NCI-H82 treated with DMSO at 0.1 percent for 48 hours (cell line): ENCODE measurements around the gene CBR1.
"Not testable (repeated sequence)": the region's sequence is repeated elsewhere in the genome, so short reads cannot be mapped to it uniquely, and the experiment has no call there.

Experiments
- DNase-seq: peaks from one replicate; lab custom pipeline; 2025; ENCODE audit not compliant: unreplicated experiment; lab: John Stamatoyannopoulos, UW

Gene CBR1

GRCh38 chr21:36048357-36048756 is 21.5 kb upstream of the CBR1 start:
- DNase-seq = no peak

GRCh38 chr21:36052860-36053714 is 16.7 kb upstream of the CBR1 start:
- no peak for DNase-seq

GRCh38 chr21:36053715-36054062 is 16.1 kb upstream of the CBR1 start:
- DNase-seq = no peak

- DNase-seq = no peak
Observed at GRCh38 chr21:36055551-36055950, 14.3 kb upstream of the CBR1 start.

GRCh38 chr21:36059823-36060158 is 10.0 kb upstream of the CBR1 start:
- DNase-seq = no peak

- DNase-seq = peak; percentile 71
Observed at GRCh38 chr21:36060159-36060921, 9.5 kb upstream of the CBR1 start, which contains the start of gene SETD4. Gene SETD4, minus strand, starts transcription at chr21:36060526. Its CDS starts 1,638 bp downstream, at chr21:36058888.

- DNase-seq = no peak
Observed at GRCh38 chr21:36061445-36061844, 8.4 kb upstream of the CBR1 start.

- DNase-seq = no peak
Observed at GRCh38 chr21:36063375-36064084, 6.3 kb upstream of the CBR1 start.

- DNase-seq = no peak
Observed at GRCh38 chr21:36064085-36064460, 5.8 kb upstream of the CBR1 start.

- no peak for DNase-seq
Observed at GRCh38 chr21:36065497-36066036, 4.3 kb upstream of the CBR1 start.

GRCh38 chr21:36068748-36069398 is 951 bp upstream of the CBR1 start:
- DNase-seq = no peak

- DNase-seq = no peak
Observed at GRCh38 chr21:36070999-36071398, 1.2 kb downstream of the CBR1 start.

- DNase-seq = no peak
Observed at GRCh38 chr21:36072453-36073162, 2.8 kb downstream of the CBR1 start.

- DNase-seq = no peak
Observed at GRCh38 chr21:36073181-36073580, 3.4 kb downstream of the CBR1 start.

GRCh38 chr21:36073911-36074310 is 4.1 kb downstream of the CBR1 start:
- DNase-seq = not testable (repeated sequence)

- no peak for DNase-seq
Observed at GRCh38 chr21:36075171-36075570, 5.3 kb downstream of the CBR1 start.

GRCh38 chr21:36075953-36076352 is 6.1 kb downstream of the CBR1 start:
- DNase-seq = no peak

GRCh38 chr21:36076878-36077655 is 7.2 kb downstream of the CBR1 start:
- DNase-seq = no peak

- DNase-seq = no peak
Observed at GRCh38 chr21:36077758-36078157, 7.9 kb downstream of the CBR1 start.
